HG03196 (cell line): ENCODE measurements around the gene LRFN4.

ENCODE experiments used
- ATAC-seq: cut with Tn5 transposase; IDR thresholded peaks from one replicate; pipeline ENCODE4 v1.9.1; 2021; ENCODE audit not compliant: unreplicated experiment

Gene LRFN4

DNA sequence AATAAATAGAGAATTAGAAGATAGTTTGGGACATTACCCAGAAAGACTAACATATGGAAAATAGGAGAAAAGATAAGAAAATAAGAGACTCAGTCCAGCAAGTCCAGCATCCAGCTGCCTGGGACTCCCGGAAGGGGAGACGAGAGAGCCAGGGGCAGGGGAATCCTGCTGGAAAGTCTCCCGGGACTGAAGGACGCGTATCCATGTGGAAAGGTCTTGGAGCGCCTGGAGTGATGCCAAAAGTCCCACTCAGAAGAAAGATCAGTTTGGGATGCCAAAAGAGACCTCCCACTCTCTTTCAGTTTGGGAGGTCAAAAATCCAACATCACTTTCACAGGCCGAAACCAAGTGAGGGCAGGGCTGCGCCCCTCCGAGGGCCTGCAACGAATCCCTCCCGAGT is 30.7 kb downstream of the LRFN4 start:
- no peak for ATAC-seq

DNA sequence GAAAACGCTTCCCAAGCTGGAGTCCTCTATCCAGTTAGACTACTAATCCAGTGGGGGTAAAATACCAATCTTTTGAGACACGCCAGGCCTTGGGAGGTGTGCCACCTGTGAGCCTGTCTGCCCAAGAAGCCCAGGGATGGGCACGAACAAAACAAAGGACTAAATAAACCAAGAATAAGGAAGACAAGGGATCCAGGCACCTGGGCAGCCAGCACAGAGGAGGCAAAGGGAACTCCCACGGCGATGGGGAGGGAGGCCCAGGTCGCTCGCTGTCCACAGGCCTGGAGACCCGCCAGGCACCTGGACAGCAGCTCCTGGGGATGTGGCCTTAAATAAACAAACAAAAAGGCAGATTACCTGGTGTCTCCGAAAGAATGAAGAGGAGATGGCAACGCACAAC is 31.4 kb downstream of the LRFN4 start:
- no peak for ATAC-seq

DNA sequence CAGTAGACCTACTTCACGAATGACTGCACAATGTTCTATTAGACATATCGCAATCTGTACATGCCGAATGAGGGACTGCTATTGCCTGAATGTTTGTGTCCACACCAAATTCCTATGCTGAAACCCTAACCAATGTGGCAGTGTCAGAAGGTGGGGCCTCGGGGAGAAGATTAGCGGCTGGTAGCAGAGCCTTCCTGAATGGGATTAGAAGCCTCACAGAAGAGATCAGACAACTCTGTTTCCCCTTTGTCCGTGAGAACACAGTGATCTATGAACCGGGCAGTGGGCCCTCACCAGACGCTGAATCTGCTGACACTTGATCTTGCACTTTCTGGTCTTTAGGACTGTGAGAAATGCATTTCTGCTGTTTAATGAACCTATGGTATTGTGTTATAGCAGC is 33.1 kb downstream of the LRFN4 start:
- no peak for ATAC-seq

DNA sequence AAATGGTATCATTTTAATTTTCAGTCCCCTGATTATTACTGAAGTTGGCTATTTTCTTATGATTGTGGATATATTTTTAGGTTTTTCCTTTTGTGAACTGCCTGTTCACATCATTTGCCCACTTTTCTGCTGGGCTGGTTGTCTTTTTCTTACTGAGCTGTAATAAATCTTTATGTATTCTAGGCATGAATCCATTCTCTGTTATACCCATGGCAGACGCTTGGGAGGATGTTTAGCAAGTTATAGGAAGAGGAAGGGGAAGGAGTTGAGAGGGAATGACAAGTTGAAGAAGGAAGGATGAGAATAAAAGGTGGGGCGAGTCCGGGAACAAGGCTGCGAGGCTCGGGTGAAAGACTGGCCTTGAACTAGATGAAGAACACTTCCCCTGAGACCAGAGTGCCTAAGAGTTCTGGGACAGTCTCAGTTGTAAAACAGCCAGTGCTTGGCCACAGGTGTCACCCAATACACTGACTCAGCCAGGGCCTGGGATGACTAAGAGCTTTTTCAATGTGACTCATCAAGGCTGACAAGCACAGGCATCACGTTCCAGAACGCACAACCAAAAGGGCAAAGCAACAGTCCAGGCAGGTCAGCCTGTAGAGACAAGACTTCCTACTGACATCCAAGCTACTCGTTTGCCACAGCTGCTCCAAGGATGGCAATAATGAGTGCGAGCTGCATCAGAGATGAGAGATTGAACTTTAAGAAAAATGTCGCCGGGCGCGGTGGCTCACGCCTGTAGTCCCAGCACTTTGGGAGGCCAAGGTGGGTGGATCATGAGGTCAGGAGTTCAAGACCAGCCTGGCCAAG is 35.2 kb downstream of the LRFN4 start:
- peak; percentile 87 for ATAC-seq

DNA sequence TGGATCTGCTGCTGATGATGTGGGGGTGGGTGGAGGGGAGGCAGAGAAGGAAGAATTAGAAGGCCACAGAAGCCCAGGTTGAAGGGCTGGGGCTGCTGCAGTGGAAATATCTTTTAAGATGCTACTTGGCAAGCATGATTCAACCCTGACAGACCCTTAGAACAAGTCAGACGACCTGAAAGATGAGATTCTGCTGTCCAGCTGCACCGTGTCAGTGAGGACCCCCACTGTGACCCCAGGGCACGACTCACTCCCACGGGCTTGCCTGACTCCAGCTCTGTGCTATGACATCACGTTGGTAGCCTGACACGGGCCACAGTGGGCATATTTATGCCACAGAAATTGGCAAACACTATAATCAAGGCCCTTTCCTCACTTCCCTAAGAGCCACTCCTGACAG is 36.0 kb downstream of the LRFN4 start:
- ATAC-seq, result no peak

DNA sequence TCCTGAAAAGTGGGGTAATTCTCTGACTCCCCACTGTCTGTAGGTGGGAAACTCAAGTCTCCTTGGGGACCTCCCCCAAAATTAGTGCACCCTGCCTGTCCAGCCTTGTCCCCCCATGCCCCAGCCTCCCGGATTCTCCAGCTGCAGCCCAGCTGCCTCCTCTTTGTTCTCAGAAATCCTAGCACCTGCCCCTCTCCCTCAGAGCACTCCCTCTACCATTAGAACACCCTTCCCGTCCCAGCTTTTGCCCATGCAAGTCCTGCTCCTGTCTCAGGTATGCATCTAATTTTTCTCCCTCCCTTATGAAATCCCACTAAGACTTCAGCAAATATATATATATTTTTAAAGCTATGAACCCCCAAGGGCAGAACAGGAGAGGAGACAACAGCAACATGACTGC is 37.3 kb downstream of the LRFN4 start:
- no peak for ATAC-seq

DNA sequence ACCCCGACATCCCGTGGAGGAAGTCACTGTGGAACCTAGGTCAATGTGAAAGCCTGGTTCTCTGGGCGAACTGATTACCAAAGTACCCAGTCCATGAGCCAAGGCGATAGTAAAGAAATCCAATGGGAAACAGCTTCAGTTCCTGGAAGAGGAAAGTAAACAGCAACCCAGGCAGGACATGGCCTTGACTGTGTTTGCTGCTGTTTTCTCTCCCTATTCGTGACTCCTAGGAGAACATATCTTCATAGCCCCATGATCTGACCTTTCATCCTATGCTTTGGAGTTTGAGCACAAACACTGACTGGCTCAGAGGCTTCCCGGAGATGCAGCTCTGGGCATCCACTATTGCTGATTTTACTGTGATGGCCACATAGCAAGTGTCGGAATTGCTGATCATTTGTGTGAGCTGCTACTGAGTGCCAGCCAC is 45.1 kb downstream of the LRFN4 start:
- ATAC-seq, result no peak

DNA sequence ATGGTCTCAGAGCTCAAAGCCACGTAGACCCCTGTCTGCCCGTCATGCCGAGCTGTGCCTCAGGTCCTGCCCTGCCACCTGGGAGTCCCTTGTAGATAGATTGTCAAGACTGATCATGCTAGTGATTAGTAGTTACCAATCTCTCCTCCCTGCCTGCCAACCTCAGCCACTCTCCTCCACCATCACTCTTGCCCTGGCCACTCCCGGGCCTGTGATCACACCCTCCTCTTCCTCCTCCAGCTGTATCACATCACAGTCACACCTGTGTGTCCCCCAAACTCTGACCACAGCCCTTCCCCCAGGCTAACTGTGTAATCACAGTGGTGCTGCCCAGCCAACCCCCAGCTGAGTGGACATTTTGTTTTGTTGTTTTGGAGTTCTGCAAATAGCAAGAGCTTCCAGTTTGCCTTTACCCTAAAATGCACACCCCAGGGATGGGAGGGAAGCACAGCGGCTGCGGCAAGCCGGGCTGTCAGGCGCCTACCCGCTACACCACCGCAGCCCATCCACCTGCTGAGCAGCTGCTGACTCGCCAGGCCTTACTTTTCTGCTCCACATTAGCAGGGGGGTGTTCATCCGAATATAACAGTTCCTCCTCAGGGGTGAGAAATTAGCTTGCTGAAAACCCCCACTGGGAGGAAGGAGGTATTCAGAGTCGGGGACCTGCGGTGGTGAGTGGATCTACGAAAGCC is 45.8 kb downstream of the LRFN4 start:
- no peak for ATAC-seq

DNA sequence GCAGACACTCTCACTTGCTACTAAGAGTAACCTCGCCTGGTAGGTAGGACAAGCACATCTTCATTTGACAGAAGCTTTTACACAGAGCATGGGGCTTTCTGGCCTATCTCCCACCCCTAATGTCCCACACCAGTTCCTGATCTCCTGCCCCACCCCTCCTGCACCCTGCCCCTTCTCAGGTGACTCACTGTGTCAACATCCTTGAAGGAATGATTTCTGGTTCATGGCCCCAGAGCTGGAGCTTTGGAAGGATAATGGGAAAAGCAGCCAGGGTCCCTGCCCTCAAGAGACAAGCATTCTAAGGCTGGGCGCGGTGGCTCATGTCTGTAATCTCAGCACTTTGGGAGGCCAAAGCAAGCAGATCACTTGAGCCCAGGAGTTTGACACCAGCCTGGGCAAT is 47.2 kb downstream of the LRFN4 start:
- ATAC-seq, result no peak

DNA sequence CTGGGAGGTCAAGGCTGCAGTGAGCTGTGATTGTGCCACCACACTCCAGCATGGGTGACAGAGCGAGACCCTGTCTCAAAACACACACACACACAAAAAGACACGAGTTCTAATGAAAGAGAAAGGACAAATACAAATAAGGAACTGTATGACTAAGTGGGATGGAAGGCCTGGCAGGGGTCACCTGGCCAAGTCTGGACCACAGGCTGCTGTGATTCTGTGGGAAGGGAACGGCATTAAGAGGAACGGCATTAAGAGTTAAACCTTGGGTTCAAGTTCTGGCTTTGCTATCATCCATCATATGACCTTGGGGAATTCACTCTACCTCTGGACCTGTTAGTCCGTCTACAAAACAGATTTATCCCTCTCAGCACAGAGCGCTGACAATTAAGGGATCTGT is 47.7 kb downstream of the LRFN4 start:
- ATAC-seq, result no peak

DNA sequence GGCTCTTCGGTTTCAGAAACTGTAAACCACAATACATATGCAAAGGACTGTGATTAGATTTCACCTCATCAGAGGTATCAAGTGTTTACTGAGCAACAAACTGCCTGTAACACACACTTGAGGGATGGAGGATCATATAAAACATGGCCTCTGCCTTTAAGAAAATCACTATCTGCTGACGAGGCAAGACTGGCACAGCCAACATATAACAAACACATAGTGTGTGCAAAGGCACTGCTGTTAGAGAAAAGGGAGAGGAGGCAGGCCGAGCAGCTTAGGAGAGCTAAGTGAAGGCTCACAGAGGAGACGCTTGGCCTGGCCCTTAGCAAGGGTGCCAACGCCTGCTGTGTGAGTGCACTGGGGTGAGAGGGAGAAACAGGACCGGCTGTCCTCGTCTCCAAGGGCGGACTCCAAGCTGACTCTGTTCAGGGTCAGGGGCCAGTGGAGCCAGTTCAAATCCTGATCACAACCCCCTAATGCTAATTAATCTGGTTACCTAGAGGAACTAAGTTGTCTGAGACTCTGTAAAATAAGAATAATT is 48.2 kb downstream of the LRFN4 start:
- ATAC-seq, result no peak

DNA sequence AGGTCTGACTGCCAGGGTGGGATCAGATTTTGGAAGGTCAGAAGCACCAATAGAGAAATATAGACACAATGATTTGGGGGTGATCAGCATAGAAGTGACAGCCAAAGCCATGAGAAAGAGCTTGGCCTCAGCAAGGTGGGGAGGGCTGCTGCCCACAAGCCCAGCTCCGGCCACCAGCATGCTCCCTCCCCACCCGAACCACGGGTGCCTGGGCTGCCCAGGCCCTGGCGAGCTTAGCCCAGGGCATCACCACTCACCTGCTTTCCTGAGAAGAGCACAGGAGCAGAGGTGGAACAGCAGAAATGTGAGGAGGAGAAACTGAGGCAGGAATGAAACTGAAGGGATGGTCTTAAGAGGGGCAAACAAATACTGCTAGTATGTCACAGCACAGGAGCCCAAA is 48.8 kb downstream of the LRFN4 start:
- ATAC-seq, result no peak

DNA sequence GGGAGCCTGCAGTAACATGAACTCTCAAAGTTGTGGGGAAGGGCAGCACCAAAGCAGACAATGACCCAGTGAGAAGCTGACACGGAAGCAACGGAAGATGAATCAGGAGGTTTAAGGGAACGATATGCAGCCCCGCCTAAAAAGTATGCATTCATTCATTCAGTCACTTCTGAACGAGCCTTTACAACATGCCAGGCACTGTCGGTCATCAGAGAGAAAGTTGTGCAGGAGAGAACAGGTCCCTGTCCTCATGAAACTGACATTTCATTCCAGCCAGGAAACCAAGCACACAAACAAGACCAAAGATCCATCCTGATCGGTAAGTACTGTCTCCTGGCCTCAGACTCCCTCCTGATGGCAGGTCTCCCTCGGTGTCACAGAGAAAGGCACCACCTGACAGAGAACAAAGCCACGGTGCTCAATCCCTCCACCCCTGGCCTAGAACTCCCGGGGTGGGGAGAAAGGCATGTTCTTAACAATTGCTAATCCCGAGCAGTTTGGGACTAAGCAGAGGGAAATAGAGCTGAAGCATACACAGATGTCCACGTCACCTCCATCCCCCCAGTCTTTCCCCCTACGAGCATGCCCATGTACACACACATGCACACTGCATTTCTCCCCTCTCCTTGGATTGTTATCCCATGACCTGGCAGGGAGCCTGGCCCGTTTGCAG is 49.3 kb downstream of the LRFN4 start:
- no peak for ATAC-seq

DNA sequence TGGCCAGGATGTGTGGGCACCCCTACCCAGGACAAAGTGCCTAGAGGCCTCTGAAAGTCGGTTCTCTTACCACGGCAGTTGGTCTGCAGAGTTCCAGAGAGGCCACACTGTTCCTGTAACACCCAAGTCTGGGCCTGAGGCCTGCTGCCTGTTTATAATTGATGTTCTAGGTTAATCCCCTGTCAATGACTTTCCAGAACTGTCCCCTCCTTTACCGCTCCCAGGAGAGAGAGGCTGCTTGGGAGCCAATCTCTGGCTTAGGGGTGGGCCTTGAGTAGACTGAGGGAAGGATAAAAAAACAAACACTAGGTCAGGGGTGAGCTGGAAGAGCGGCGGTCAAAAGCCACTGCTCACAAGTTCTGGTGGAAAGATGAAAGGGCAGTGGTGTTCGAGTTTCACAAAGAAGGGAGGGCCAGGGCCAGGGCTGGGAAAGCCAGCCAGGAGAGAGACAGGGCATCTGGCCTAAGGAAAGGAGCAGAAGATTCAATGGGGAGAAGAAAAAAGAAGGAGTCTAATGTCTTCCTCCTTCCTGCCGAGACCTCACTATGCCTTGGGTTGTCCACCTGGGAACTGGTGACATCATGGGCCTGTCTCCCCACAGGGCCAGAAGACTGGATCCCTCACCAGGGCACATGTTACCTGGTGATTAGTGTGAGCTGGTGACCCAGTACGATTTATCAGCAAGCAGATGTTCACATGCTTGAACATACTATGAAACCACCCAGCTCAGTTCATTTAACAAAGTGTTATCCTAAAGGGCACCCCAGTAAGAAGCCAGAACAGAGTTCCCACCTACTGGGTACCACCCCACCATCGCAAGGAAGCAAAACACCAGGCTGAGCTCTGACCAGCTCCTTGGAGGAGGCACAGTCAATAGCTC is 51.1 kb downstream of the LRFN4 start:
- no peak for ATAC-seq

DNA sequence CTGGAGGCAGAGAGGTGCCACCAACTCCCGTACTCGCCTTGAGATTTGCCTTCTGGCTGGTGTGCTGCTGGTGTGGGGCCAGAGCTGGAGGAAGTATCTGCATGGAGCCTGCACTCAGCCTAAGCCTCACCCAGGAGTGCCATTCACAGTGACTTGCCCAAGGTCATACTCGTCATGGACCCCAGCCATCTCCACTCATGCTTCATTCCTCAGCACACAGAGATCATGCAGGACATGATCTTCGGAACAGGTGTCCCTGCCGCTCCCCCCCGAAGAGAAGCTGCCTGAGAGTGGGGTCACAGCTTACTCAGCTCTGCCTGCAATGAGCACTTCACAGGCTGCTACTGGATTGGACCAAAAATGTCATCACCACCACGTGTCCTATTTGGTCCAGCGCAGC is 52.3 kb downstream of the LRFN4 start:
- ATAC-seq, result no peak

DNA sequence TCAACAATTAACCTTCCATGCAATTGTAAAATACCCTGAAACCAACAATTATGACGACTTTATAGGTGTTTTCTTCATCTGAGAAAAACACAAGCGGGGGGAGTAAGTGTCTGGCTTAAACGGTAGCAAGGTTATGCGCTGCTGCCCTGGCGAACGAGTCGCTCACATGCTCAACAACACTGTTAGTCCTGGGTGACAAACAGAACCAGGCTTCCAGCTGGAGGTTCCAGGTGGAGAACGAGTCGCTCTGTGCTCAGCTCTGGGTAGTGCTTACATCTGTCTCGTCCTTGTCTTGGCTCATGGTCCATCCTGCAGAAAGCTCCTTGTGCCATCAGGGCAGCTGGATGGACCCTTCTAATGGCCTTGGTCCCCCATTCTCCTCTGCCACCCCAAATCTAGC is 53.2 kb downstream of the LRFN4 start:
- ATAC-seq, result no peak
